ENCODE results near the gene PKNOX2.

Gene PKNOX2, protein sequence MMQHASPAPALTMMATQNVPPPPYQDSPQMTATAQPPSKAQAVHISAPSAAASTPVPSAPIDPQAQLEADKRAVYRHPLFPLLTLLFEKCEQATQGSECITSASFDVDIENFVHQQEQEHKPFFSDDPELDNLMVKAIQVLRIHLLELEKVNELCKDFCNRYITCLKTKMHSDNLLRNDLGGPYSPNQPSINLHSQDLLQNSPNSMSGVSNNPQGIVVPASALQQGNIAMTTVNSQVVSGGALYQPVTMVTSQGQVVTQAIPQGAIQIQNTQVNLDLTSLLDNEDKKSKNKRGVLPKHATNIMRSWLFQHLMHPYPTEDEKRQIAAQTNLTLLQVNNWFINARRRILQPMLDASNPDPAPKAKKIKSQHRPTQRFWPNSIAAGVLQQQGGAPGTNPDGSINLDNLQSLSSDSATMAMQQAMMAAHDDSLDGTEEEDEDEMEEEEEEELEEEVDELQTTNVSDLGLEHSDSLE

GRCh38 chr11:125164422-125165110 lies at the start of gene PKNOX2:
Gene PKNOX2, plus strand, starts transcription at chr11:125164751. Its CDS starts 186,555 bp downstream, at chr11:125351306.
- Histone ChIP-seq H3K9ac (ENCODE audit: low read length) (peak within 1 kb of the TSS; percentile 74), H3K9me3 (ENCODE audit: control insufficient read depth, low read depth, low read length) (no peaks in the 10 kb centered on the region), H3K4me3 (ENCODE audit: low read length) (peak within 1 kb of the TSS; percentile 75), H3K36me3 (ENCODE audit: control insufficient read depth, low read depth, low read length) (no peaks in the 10 kb centered on the region), H3K27ac (ENCODE audit: low read length) (peak within 1 kb of the TSS; percentile 56), H3K27me3 (ENCODE audit: control insufficient read depth, insufficient read depth, low read length) (peaks cover 43% of the 10 kb centered on the region), H3K4me1 (ENCODE audit: control insufficient read depth, low read depth, low read length) (peaks cover 49% of the 10 kb centered on the region)

DNA sequence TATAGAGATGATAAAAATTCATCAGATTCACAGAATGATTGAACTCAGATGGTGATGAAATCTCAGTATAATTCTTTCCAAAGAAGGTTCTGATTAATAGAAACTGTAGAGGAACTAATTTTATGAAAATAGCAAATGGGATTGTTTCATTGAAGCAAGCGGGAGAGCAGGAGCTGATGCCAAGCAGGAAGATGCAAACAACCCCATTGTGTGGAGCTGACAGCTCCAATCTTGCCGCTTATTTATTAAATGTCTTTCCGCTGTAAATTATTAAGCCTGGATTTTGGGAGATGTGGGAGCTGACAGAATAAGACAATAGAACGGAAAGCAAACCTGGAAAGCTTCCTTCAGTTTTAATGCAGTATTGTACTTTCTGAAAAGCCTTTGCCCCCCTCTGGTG lies 47.1 kb upstream of the PKNOX2 start:
- no peak overlapping the region for H3K4me3 ChIP-seq (ENCODE audit: low read length)
- no peak overlapping the region for H3K9ac ChIP-seq (ENCODE audit: low read length)
- no peaks in the 10 kb centered on the region for H3K9me3 ChIP-seq (ENCODE audit: control insufficient read depth, low read depth, low read length)
- no peaks in the 10 kb centered on the region for H3K4me1 ChIP-seq (ENCODE audit: control insufficient read depth, low read depth, low read length)
- H3K27ac ChIP-seq (ENCODE audit: low read length), result no peak overlapping the region
- no peaks in the 10 kb centered on the region for H3K36me3 ChIP-seq (ENCODE audit: control insufficient read depth, low read depth, low read length)
- H3K27me3 ChIP-seq (ENCODE audit: control insufficient read depth, insufficient read depth, low read length), result peaks cover 33% of the 10 kb centered on the region

GRCh38 chr11:125123194-125123946 lies 41.2 kb upstream of the PKNOX2 start:
- H3K36me3 ChIP-seq (ENCODE audit: control insufficient read depth, low read depth, low read length), result no peaks in the 10 kb centered on the region
- peaks cover 57% of the 10 kb centered on the region for H3K27me3 ChIP-seq (ENCODE audit: control insufficient read depth, insufficient read depth, low read length)
- no peak overlapping the region for H3K27ac ChIP-seq (ENCODE audit: low read length)
- H3K4me3 ChIP-seq (ENCODE audit: low read length), result peak overlapping the region; percentile 18
- H3K9me3 ChIP-seq (ENCODE audit: control insufficient read depth, low read depth, low read length), result no peaks in the 10 kb centered on the region
- no peak overlapping the region for H3K9ac ChIP-seq (ENCODE audit: low read length)
- no peaks in the 10 kb centered on the region for H3K4me1 ChIP-seq (ENCODE audit: control insufficient read depth, low read depth, low read length)

DNA sequence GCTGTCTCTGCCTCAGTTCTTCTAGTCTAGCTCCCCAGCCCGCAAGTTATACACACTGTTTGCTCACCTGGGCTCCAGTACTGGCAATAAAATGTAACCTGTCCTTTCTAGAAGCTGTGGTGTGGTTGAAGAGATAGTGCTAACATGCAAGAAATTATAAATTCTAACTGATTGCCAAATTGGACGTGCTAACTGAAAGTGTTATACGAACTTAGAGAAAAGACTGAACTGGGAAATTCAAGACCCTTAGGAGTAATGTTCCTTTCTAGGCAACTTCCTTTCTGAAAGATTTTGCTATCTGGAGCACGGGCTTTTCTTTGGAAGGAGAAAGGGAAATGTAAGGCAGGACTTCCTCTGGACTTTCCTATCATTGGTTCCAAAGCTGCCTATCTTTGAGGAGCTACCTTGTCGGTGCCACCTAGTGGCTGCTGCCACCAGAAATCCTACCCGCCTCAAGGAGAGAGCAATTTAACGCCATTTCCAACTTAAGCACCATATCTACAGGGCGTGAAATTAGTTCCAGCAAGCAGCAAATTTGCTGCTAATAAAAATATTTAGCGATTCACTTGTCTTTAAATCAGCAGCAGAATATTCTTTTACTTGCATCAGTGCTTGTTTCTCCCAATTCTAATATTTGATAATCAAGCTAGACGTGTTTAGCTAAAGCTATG lies 40.5 kb upstream of the PKNOX2 start:
- peaks cover 54% of the 10 kb centered on the region for H3K27me3 ChIP-seq (ENCODE audit: control insufficient read depth, insufficient read depth, low read length)
- H3K4me1 ChIP-seq (ENCODE audit: control insufficient read depth, low read depth, low read length), result no peaks in the 10 kb centered on the region
- H3K9ac ChIP-seq (ENCODE audit: low read length), result no peak overlapping the region
- peak overlapping the region; percentile 18 for H3K4me3 ChIP-seq (ENCODE audit: low read length)
- H3K9me3 ChIP-seq (ENCODE audit: control insufficient read depth, low read depth, low read length), result no peaks in the 10 kb centered on the region
- H3K27ac ChIP-seq (ENCODE audit: low read length), result no peak overlapping the region
- H3K36me3 ChIP-seq (ENCODE audit: control insufficient read depth, low read depth, low read length), result no peaks in the 10 kb centered on the region

GRCh38 chr11:125124618-125124992 lies 39.9 kb upstream of the PKNOX2 start:
- Histone ChIP-seq H3K27me3 (ENCODE audit: control insufficient read depth, insufficient read depth, low read length) (peaks cover 52% of the 10 kb centered on the region), H3K9me3 (ENCODE audit: control insufficient read depth, low read depth, low read length) (no peaks in the 10 kb centered on the region)

DNA sequence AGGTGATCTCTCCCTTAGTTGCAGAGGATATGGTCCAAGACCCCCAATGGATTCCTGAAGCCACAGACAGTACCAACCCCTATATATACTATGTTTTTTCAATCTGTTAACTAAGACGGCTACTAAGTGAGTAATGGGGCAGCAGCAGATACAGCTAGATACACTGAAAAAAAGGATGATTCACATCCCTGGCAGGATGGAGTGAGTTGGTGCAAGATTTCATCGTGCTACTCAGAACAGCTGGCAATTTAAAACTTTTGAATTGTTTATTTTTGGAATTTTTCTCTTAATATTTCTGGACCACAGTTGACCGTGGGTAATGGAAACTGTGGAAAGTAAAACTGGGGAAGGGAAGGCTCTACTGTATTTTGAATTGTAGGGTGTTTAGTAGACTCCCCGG lies 36.1 kb upstream of the PKNOX2 start:
- Histone ChIP-seq H3K27ac (ENCODE audit: low read length) (no peak overlapping the region), H3K9ac (ENCODE audit: low read length) (no peak overlapping the region), H3K27me3 (ENCODE audit: control insufficient read depth, insufficient read depth, low read length) (peaks cover 26% of the 10 kb centered on the region), H3K36me3 (ENCODE audit: control insufficient read depth, low read depth, low read length) (no peaks in the 10 kb centered on the region), H3K9me3 (ENCODE audit: control insufficient read depth, low read depth, low read length) (no peaks in the 10 kb centered on the region), H3K4me3 (ENCODE audit: low read length) (no peak overlapping the region), H3K4me1 (ENCODE audit: control insufficient read depth, low read depth, low read length) (no peaks in the 10 kb centered on the region)

More at GRCh38 chr11:125124618-125124992, 39.9 kb upstream of the PKNOX2 start:
- Histone ChIP-seq H3K9ac (ENCODE audit: low read length) (no peak overlapping the region), H3K4me1 (ENCODE audit: control insufficient read depth, low read depth, low read length) (no peaks in the 10 kb centered on the region), H3K27ac (ENCODE audit: low read length) (no peak overlapping the region), H3K36me3 (ENCODE audit: control insufficient read depth, low read depth, low read length) (no peaks in the 10 kb centered on the region), H3K4me3 (ENCODE audit: low read length) (no peak overlapping the region)

DNA sequence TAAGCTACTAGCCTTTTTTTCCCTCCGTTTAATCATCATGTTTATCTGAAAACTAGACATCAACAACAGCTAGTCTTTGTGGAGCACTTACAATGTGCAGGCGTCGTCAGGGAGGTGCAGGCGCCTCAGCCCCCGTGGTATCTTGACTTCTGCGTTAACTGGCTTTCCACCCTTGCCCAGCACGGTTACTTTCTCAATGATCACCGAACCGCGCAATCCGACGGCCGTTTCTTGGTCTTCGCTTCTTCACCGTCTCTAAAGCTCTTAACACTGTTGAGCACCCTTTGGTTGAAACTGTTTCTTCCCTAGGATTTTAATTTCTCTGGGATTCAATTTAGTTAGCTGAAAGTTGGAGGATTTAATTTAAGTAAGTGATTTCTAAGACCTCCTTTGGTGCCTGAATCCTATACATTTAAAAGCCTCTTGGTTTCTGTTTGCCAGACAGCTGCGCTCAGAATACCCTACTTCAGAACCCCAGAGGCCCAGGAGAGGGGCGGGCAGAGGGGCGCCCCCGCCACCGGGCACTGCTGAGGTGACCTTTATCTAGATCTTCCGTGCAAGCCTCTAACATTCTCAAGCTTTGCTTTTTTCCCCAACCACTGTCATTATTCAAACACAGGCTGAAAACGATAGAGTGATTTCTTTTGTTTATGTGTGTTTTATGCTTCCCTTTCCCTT lies 35.1 kb upstream of the PKNOX2 start:
- Histone ChIP-seq H3K9me3 (ENCODE audit: control insufficient read depth, low read depth, low read length) (no peaks in the 10 kb centered on the region), H3K4me1 (ENCODE audit: control insufficient read depth, low read depth, low read length) (no peaks in the 10 kb centered on the region), H3K27ac (ENCODE audit: low read length) (no peak overlapping the region)

DNA sequence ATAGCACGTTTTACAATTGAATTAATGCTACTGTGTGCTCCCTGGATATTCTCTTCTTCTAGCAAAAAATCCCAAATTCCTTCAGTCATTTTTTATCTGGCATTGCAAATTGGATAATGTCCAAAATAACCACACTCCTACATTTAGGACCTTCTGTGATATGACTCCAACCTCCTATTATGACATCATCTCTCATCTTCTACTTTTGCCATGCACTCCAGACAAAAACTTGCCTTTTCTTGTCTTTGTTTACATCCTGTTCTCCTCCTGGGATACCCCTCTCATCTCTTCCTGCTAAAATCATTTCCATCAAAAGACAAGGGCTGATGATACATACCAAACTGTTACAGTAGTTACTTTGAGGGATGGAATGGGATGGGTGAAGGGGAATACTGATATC lies 32.5 kb upstream of the PKNOX2 start:
- Histone ChIP-seq H3K4me1 (ENCODE audit: control insufficient read depth, low read depth, low read length) (no peaks in the 10 kb centered on the region), H3K4me3 (ENCODE audit: low read length) (no peak overlapping the region), H3K36me3 (ENCODE audit: control insufficient read depth, low read depth, low read length) (no peaks in the 10 kb centered on the region), H3K27me3 (ENCODE audit: control insufficient read depth, insufficient read depth, low read length) (peaks cover 10% of the 10 kb centered on the region), H3K27ac (ENCODE audit: low read length) (no peak overlapping the region), H3K9me3 (ENCODE audit: control insufficient read depth, low read depth, low read length) (no peaks in the 10 kb centered on the region), H3K9ac (ENCODE audit: low read length) (no peak overlapping the region)

More for the DNA sequence above, 35.1 kb upstream of the PKNOX2 start:
- Histone ChIP-seq H3K27me3 (ENCODE audit: control insufficient read depth, insufficient read depth, low read length) (peaks cover 26% of the 10 kb centered on the region), H3K36me3 (ENCODE audit: control insufficient read depth, low read depth, low read length) (no peaks in the 10 kb centered on the region), H3K9ac (ENCODE audit: low read length) (no peak overlapping the region), H3K4me3 (ENCODE audit: low read length) (no peak overlapping the region)

- Histone ChIP-seq H3K9me3 (ENCODE audit: control insufficient read depth, low read depth, low read length) (no peaks in the 10 kb centered on the region), H3K36me3 (ENCODE audit: control insufficient read depth, low read depth, low read length) (no peaks in the 10 kb centered on the region), H3K9ac (ENCODE audit: low read length) (no peak overlapping the region), H3K27me3 (ENCODE audit: control insufficient read depth, insufficient read depth, low read length) (peaks cover 8% of the 10 kb centered on the region), H3K27ac (ENCODE audit: low read length) (no peak overlapping the region), H3K4me1 (ENCODE audit: control insufficient read depth, low read depth, low read length) (peaks cover 2% of the 10 kb centered on the region), H3K4me3 (ENCODE audit: low read length) (no peak overlapping the region)
These were observed 32.0 kb upstream of the PKNOX2 start for GRCh38 chr11:125132596-125132995.

GRCh38 chr11:125136001-125136400 lies 28.6 kb upstream of the PKNOX2 start:
- H3K27ac ChIP-seq (ENCODE audit: low read length), result no peak overlapping the region
- H3K9me3 ChIP-seq (ENCODE audit: control insufficient read depth, low read depth, low read length), result no peaks in the 10 kb centered on the region
- H3K27me3 ChIP-seq (ENCODE audit: control insufficient read depth, insufficient read depth, low read length), result peaks cover 27% of the 10 kb centered on the region
- peaks cover 28% of the 10 kb centered on the region for H3K4me1 ChIP-seq (ENCODE audit: control insufficient read depth, low read depth, low read length)
- H3K4me3 ChIP-seq (ENCODE audit: low read length), result no peak overlapping the region
- no peaks in the 10 kb centered on the region for H3K36me3 ChIP-seq (ENCODE audit: control insufficient read depth, low read depth, low read length)
- no peak overlapping the region for H3K9ac ChIP-seq (ENCODE audit: low read length)

Measured in iPS-18a (cell line).